Measurements from ENCODE around the gene APLP2.
"Not testable (repeated sequence)": the region's sequence is repeated elsewhere in the genome, so short reads cannot be mapped to it uniquely, and the experiment has no call there.

APLP2 gene

DNA sequence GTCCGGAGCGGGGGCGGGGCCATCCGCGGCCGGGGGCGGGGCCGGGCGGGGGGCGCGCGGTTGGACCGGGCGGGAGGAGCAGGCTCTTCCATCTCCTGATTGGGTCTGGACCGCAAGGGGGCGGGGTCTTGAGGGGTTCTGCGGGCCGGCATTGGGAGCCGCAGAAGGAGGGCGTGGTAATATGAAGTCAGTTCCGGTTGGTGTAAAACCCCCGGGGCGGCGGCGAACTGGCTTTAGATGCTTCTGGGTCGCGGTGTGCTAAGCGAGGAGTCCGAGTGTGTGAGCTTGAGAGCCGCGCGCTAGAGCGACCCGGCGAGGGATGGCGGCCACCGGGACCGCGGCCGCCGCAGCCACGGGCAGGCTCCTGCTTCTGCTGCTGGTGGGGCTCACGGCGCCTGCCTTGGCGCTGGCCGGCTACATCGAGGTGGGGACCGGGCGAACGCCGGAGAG lies at the start of gene APLP2:
Gene APLP2 (plus strand): TSS at position 236 of the 450 bp plus-strand sequence. CDS start 84 bp downstream, at position 320.
- DNase-seq (ENCODE audit: low spot score) = peak; percentile 88

- DNase-seq (ENCODE audit: low spot score) = no peak
Observed at GRCh38 chr11:130020323-130020722, 49.4 kb upstream of the APLP2 start.

DNA sequence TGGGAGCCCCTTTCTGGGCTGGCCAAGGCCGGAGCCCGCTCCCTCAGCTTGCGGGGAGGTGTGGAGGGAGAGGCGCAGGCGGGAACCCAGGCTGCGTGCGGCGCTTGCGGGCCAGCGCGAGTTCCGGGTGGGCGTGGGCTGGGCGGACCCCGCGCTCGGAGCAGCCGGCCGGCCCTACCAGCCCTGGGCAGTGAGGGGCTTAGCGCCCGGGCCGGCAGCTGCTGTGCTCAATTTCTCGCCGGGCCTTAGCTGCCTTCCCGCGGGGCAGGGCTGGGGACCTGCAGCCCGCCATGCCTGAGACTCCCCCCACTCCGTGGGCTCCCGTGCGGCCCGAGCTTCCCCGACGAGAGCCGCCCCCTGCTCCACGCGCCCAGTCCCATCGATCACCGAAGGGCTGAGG lies 48.1 kb upstream of the APLP2 start:
- DNase-seq (ENCODE audit: low spot score) = not testable (repeated sequence)

DNA sequence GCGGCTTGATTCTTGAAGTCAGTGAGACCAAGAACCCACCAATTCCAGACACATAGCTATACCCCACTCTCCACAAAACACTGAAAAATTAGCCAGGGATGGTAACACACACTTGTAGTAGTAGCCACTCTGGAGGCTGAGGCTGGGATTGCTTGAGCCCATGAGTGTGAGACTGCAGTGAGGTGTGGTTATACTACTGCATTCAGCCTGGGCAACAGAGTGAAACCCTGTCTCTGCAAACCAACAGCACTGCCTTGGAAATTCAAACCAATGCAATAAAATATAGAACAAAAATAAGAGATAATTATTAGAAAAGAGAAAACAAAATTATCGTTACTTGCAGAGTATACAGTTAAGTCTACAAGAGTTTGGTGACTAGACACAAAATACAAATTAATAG lies 46.9 kb upstream of the APLP2 start:
- DNase-seq (ENCODE audit: low spot score) = no peak

- no peak for DNase-seq (ENCODE audit: low spot score)
Observed at GRCh38 chr11:130023204-130023603, 46.5 kb upstream of the APLP2 start.

GRCh38 chr11:130024361-130024760 lies 45.3 kb upstream of the APLP2 start:
- DNase-seq (ENCODE audit: low spot score) = no peak

- DNase-seq (ENCODE audit: low spot score) = no peak
Observed at GRCh38 chr11:130025371-130025770, 44.3 kb upstream of the APLP2 start.

DNA sequence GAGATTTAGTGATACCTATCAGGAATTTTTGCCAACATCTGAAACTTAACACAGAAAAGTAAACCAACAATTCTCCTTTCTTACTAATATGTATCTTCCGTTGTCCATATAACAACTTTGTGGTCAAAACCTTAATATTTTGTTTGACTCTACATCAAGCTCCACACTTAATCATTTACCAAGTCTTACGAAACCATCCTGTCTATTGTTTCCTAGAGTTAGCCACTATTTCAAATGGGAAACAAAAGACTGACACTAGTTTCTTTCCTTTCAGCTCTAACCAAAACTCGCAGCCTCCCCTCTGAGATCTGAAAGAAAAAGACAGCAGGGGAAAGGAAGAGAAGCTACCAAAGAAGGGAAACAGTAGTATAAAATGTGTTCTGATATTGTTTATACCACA lies 40.6 kb upstream of the APLP2 start:
- DNase-seq (ENCODE audit: low spot score) = no peak

- no peak for DNase-seq (ENCODE audit: low spot score)
Observed at GRCh38 chr11:130031056-130031455, 38.6 kb upstream of the APLP2 start.

- DNase-seq (ENCODE audit: low spot score) = no peak
Observed at GRCh38 chr11:130031945-130032344, 37.7 kb upstream of the APLP2 start.

GRCh38 chr11:130032931-130033330 lies 36.8 kb upstream of the APLP2 start:
- no peak for DNase-seq (ENCODE audit: low spot score)

DNA sequence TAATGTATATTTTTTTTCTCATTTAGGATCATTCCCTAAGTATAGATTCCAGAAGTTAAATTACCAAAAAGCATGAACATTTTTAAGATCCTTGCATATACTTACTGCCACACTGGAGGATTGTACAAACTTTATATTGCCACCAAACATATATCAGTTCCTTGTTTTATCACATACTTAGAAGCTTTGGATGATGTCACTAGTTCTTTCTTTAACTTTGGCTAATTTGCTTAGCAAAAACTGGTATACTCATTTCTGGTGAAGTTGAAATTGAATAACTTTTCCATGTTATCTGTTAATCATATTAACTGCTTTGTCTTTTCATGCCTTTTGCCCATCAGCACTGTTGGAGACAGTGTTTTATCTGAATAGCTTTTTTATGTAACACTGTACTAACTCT lies 35.5 kb upstream of the APLP2 start:
- DNase-seq (ENCODE audit: low spot score) = no peak

DNA sequence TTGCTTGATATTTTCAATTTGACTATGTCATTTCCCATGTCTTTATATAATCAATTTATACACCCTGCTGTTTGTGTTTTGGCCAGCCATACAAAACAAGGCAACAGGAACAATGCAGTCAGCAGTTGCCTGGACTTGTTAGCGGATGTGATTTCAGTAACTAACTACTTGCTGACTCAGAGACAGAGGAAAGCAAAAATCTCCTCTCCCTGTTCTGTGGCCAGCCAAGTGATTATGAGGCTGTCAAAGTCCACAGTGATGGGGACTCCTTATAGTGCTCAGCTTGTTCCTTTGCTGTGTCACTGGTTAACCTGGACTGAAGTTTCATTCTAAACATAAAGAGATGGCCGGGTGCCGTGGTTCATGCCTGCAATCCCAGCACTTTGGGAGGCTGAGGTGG lies 32.6 kb upstream of the APLP2 start:
- DNase-seq (ENCODE audit: low spot score) = no peak

DNA sequence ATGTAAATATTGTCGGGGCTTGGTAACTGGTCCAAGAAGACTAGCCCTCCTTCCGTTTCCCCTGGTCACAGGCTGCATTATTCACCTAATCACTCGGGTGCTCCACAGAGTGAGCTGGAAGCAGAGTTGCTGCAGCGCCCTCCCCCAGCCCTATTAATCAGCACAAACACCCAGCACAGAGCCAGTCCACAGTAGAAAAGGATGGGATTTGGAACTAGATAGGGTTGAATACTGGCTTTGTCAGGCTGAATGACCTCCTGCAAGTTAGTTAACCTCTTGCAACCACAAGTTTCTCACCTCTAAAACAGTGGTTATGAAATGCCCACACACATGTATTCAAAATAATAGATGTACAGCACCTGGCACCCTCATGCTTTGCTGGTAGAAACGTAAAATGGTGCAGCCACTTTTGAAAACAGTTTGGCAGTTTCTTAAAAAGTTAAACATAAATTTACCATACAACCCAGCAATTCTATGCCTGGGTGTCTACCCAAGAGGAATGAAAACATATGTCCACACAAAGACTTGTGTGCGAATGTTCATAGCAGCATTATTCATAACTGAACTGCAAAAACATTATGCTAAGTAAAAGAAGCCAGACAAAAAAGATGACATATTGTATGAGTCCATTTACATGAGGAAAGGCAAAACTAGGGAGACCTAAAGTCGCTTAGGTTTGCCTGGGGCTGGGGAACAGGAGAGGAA lies 31.7 kb upstream of the APLP2 start:
- no peak for DNase-seq (ENCODE audit: low spot score)

- no peak for DNase-seq (ENCODE audit: low spot score)
Observed at GRCh38 chr11:130040281-130040940, 29.3 kb upstream of the APLP2 start.

DNA sequence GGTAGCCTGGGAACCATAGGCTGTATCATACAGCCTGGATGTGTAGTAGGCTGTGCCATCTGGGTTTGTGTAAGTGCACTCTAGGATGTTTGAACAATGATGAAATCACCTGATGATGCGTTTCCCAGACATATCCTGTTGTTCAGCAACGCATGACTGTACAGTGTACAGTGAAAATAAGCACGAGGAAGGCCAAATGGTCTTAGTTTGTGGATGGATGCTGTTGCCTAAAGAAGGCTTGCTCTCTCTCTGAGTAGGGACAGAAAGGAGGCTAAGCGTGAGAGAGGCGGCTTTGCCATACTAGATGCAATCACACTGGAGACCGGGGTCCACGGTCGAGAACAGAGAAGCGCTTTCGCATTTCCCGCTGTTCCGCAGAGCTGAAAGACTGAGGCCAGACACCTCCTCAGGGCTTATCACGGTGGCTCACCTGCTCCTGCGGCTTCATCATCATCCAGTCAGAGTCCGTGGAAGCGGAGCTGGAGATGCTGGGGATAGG lies 27.6 kb upstream of the APLP2 start:
- DNase-seq (ENCODE audit: low spot score) = no peak

DNA sequence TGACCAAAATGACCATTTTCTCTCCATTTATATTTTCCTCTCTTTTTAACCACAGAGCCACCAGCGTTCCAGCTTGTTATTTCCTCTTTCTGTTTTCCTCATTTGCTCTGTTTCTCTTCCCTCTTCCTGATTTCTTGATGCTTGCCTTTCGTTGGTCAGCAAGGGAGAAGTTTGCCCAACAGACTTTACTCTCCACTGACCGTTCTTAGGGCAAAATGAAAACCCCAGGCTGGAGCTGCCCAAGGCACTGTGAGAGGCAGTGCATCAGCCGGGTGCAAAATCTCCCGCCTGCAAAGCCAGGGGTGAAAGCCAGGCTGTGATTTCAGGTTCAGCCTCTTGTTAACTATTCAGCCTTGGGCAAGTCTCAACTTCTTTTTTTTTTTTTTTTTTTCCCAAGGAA lies 26.1 kb upstream of the APLP2 start:
- DNase-seq (ENCODE audit: low spot score) = no peak

- no peak for DNase-seq (ENCODE audit: low spot score)
Observed at GRCh38 chr11:130047141-130047540, 22.6 kb upstream of the APLP2 start.

GRCh38 chr11:130049328-130049771 lies 20.3 kb upstream of the APLP2 start:
- no peak for DNase-seq (ENCODE audit: low spot score)

- DNase-seq (ENCODE audit: low spot score) = no peak
Observed at GRCh38 chr11:130050257-130050656, 19.4 kb upstream of the APLP2 start.

DNA sequence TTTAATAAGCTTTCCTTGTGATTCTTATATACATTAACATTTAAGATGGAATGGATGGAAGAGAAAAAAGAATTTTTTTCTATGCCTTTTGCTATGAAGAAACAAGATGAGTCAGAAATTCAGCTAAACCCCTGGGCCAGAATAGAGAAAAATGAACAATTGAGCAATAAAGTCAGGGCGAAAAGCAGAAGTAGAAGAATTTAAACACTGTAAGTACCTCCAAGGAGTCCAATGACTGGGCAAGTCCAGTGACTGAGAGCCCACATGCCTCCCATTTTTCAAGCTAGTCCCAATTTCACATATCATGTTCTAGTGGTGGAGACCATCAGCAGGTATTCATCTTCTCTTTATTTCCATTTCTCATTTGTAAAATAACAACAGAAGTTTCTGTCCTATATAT lies 18.6 kb upstream of the APLP2 start:
- no peak for DNase-seq (ENCODE audit: low spot score)

GRCh38 chr11:130052567-130052966 lies 17.1 kb upstream of the APLP2 start:
- DNase-seq (ENCODE audit: low spot score) = no peak

GRCh38 chr11:130054966-130055365 lies 14.7 kb upstream of the APLP2 start:
- no peak for DNase-seq (ENCODE audit: low spot score)

- no peak for DNase-seq (ENCODE audit: low spot score)
Observed at GRCh38 chr11:130055617-130056016, 14.1 kb upstream of the APLP2 start.

Data from HuH-7.5 (cell line).